HepG2 (cell line): Measurements from ENCODE around the gene NEK3. TPM values are rescaled to one million over a fixed set of nuclear protein-coding genes. Genes with fewer than 3 reads are reported as not detected.

Experiments
- ATAD3A ChIP-seq: sonication (generic); formaldehyde crosslinking; IDR thresholded peaks from 2 replicates; pipeline ENCODE4 v1.4.0; 2020; ENCODE audit warnings: missing genetic modification reagents
- BHLHE40 ChIP-seq: IDR thresholded peaks from 2 replicates; pipeline ENCODE4 v1.6.1; 2011; ENCODE audit warnings: low read length, improper control_type of control experiment
- CERS6 ChIP-seq: sonication (generic); formaldehyde crosslinking; IDR thresholded peaks from 2 replicates; pipeline ENCODE4 v1.5.0; 2020; ENCODE audit warnings: missing genetic modification reagents
- KDM3A ChIP-seq: IDR thresholded peaks from 2 replicates; pipeline ENCODE4 v1.6.1; 2018; ENCODE audit warnings: low read depth, missing compliant biosample characterization
- NFYC ChIP-seq: IDR thresholded peaks from 2 replicates; pipeline ENCODE4 v1.6.1; 2016; ENCODE audit warnings: missing genetic modification reagents, missing compliant biosample characterization
- TRAFD1 ChIP-seq: sonication (generic); formaldehyde crosslinking; IDR thresholded peaks from 2 replicates; pipeline ENCODE4 v1.5.1; 2020; ENCODE audit warnings: missing genetic modification reagents, mild to moderate bottlenecking, borderline replicate concordance
- ZBTB8A ChIP-seq: sonication (generic); formaldehyde crosslinking; IDR thresholded peaks from 2 replicates; pipeline ENCODE4 v1.4.0; 2020; ENCODE audit warnings: mild to moderate bottlenecking, low read depth, missing genetic modification reagents, borderline replicate concordance
- ZFYVE20 ChIP-seq: sonication (generic); formaldehyde crosslinking; IDR thresholded peaks from 2 replicates; pipeline ENCODE4 v1.8.0; 2023; ENCODE audit warnings: low read depth, mild to moderate bottlenecking, moderate library complexity, missing genetic modification reagents, borderline replicate concordance
- ZNF142 ChIP-seq: sonication (generic); formaldehyde crosslinking; IDR thresholded peaks from 2 replicates; pipeline ENCODE4 v1.4.0; 2020; ENCODE audit warnings: missing genetic modification reagents
- ZNF318 ChIP-seq: sonication (generic); formaldehyde crosslinking; IDR thresholded peaks from 2 replicates; pipeline ENCODE4 v1.4.0; 2020; ENCODE audit warnings: mild to moderate bottlenecking, missing genetic modification reagents
- ZNF713 ChIP-seq: sonication (generic); formaldehyde crosslinking; IDR thresholded peaks from 2 replicates; pipeline ENCODE4 v1.4.0; 2020; ENCODE audit warnings: mild to moderate bottlenecking, missing genetic modification reagents
- polyA plus RNA-seq, 8 experiments: library from polyadenylated mRNA; depleted of rRNA in 3 of 8; stranded (reverse) in 7 of 8; unstranded in 1 of 8; fragments of >200 nt; fragmentation: Illumina TruSeq in 4 of 8; extraction: Trizol in 4 of 8; gene quantifications; 2 replicates each; pipeline versions ENCODE4 v1.2.1 to v1.2.3, GENCODE V29; 2011 to 2016; ENCODE audit warnings: low read depth in 4 of 8, missing spikeins in 1 of 8, mixed read lengths in 1 of 8; ENCODE audit not compliant: insufficient read depth in 1 of 8
- total RNA-seq, 5 experiments: library from RNA; depleted of rRNA; stranded (reverse); fragments of >200 nt; fragmentation: Illumina TruSeq; extraction: Trizol; gene quantifications; 2 replicates each; pipeline ENCODE4 v1.2.3, GENCODE V29; 2016; ENCODE audit warnings: low read depth in 1 of 5

NEK3 gene
- total and polyA plus RNA-seq, 2 of the 13 experiments (the other 11 are each of a cell fraction or from before 2014, with no cell fraction given), result 36.7 to 68.2 TPM

- TF ChIP-seq ZNF318 (CRISPR knock-in tag), result no peak
- TF ChIP-seq ZNF142, result peak; percentile 97
- TF ChIP-seq CERS6 (CRISPR knock-in tag), result 0 out of 2 replicates have a peak, but pooled peaks have one; percentile 38
- no peak for TF ChIP-seq ZNF713 (CRISPR knock-in tag)
- 0 out of 2 replicates have a peak, but pooled peaks have one; percentile 21 for TF ChIP-seq ATAD3A
- TF ChIP-seq NFYC (CRISPR knock-in tag), result peak; percentile 55
- no peak for TF ChIP-seq BHLHE40
- no peak for TF ChIP-seq ZBTB8A
- no peak for TF ChIP-seq TRAFD1 (CRISPR knock-in tag)
- peak; percentile 91; the same call in 1 of the 2 replicates for TF ChIP-seq ZFYVE20 (CRISPR knock-in tag)
- peak; percentile 87 for TF ChIP-seq KDM3A
These were observed 34.9 kb upstream of the NEK3 start (continued) for GRCh38 chr13:52194184-52194868.
